WI38 (cell line): ENCODE data around the gene NT5C1B.
A peak's percentile ranks its signal among the peaks of the same experiment; 100 is the strongest.

ENCODE experiments used
- H3K4me3 ChIP-seq: 2 replicates; pipeline ENCODE4 v1.5.1; 2011; ENCODE audit warnings: low read depth, mild to moderate bottlenecking, control low read depth, low read length
- CTCF ChIP-seq: IDR thresholded peaks from 2 replicates; pipeline ENCODE4 v1.5.1; 2012; ENCODE audit warnings: low read depth, mild to moderate bottlenecking, control low read depth, low read length

The NT5C1B gene

GRCh38 chr2:18518116-18519111 lies 71.0 kb downstream of the NT5C1B start:
- TF ChIP-seq CTCF: no peak

GRCh38 chr2:18517386-18517785 lies 72.0 kb downstream of the NT5C1B start:
- no peak for TF ChIP-seq CTCF
- no peak overlapping the region for H3K4me3 ChIP-seq

More at GRCh38 chr2:18518116-18519111, 71.0 kb downstream of the NT5C1B start:
- H3K4me3 ChIP-seq: peak overlapping the region; percentile 29; the same call in 1 of the 2 replicates

- H3K4me3 ChIP-seq: no peak overlapping the region
- TF ChIP-seq CTCF: no peak
Observed at GRCh38 chr2:18516112-18516511, 73.3 kb downstream of the NT5C1B start.

- H3K4me3 ChIP-seq: no peak overlapping the region
Observed at GRCh38 chr2:18514526-18515461, 74.6 kb downstream of the NT5C1B start.

More at GRCh38 chr2:18514526-18515461, 74.6 kb downstream of the NT5C1B start:
- TF ChIP-seq CTCF: no peak
